HAP-1 (cell line): Measurements from ENCODE around the gene LYPD3.

ENCODE experiments used
- DNase-seq, 2 experiments: peaks; one replicate each; pipeline ENCODE4 v3.0.0-alpha.2; 2016 to 2020; ENCODE audit warnings: low spot score in 2 of 2
- H3K27me3 ChIP-seq: fragments of 250-450 bp; sonication (Bioruptor Pico); 2 replicates; pipeline ENCODE4 v1.5.1; 2020; ENCODE audit warnings: low read depth, mild to moderate bottlenecking, moderate library complexity
- H3K36me3 ChIP-seq: fragments of 250-450 bp; sonication (Bioruptor Pico); replicated peaks from 2 replicates; pipeline ENCODE4 v1.5.1; 2020; ENCODE audit warnings: mild to moderate bottlenecking
- H3K4me1 ChIP-seq: fragments of 250-450 bp; sonication (Bioruptor Pico); 2 replicates; pipeline ENCODE4 v1.5.1; 2020; ENCODE audit warnings: mild to moderate bottlenecking
- H3K4me3 ChIP-seq: fragments of 250-450 bp; sonication (Bioruptor Pico); 2 replicates; pipeline ENCODE4 v1.5.1; 2020; ENCODE audit warnings: mild to moderate bottlenecking, moderate library complexity
- H3K9me3 ChIP-seq: fragments of 250-450 bp; sonication (Bioruptor Pico); 2 replicates; pipeline ENCODE4 v1.5.1; 2020; ENCODE audit warnings: mild to moderate bottlenecking, moderate library complexity
- in situ Hi-C: fragments of 300-500 bp; cut with MboI; formaldehyde crosslinking; loops from 3 replicates; pipeline ENCODE4 v1.14.3; 2020; ENCODE audit warnings: low sequenced_read_pairs, inconsistent platforms, mixed read lengths

LYPD3 gene

DNA sequence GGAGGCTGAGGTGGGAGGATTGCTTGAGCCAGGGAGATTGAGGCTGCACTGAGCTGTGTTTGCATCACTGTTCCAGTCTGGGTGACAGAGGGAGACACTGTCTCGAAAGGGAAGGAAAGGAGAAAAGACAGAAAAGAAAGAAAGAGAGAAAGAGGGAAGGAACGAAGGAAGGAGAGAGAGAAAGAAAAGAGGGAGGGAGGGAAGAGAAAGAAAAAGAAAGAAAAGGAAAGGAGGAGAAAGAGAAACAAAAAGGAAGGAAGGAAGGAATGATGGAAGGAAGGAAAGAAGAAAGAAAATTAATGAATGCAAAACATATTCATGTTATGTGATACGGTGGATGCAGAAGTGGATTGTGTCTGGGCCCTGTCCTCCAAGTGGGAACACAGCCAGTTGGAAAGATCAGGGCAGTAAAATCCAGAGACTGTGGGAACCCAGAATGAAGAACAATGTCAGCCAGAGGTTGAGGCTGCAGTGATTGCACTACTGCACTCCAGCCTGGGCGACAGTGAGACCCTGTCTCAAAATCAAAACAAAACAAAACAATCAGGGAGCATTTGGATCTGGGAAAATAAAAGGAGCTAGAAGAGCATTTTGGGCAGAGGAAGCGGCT lies 32.9 kb upstream of the LYPD3 start:
- in situ Hi-C loops = no loop called here
- H3K9me3 ChIP-seq = no peaks in the 10 kb centered on the region
- H3K4me3 ChIP-seq = no peak overlapping the region
- DNase-seq = no peak
- H3K27me3 ChIP-seq = no peaks in the 10 kb centered on the region
- no peaks in the 10 kb centered on the region for H3K4me1 ChIP-seq
- no peaks in the 10 kb centered on the region; the same call in 1 of the 2 replicates for H3K36me3 ChIP-seq

DNA sequence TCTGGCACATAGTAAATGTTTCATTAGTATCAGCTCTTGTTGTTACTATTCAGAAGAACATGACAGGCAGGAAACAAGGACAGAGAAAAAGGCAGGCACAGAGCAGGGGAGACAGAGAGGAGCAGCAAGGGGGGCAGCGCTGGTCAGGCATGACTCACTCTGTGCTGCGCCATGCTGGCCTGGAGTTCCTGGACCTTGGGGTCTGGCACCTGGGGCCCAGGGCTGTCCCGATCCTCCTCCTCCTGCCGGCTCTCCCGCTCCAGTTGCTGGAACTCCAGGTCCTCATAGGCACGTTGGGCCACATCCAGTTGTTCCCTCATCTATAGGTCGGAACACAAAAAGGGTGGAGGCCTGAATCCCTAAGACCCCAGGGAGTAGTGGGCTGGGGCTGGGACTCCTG lies 31.6 kb upstream of the LYPD3 start:
- no peak for DNase-seq
- H3K27me3 ChIP-seq = no peaks in the 10 kb centered on the region
- no peaks in the 10 kb centered on the region; the same call in 1 of the 2 replicates for H3K36me3 ChIP-seq
- H3K4me3 ChIP-seq = no peak overlapping the region
- no peaks in the 10 kb centered on the region for H3K9me3 ChIP-seq
- in situ Hi-C loops = no loop called here
- no peaks in the 10 kb centered on the region for H3K4me1 ChIP-seq

DNA sequence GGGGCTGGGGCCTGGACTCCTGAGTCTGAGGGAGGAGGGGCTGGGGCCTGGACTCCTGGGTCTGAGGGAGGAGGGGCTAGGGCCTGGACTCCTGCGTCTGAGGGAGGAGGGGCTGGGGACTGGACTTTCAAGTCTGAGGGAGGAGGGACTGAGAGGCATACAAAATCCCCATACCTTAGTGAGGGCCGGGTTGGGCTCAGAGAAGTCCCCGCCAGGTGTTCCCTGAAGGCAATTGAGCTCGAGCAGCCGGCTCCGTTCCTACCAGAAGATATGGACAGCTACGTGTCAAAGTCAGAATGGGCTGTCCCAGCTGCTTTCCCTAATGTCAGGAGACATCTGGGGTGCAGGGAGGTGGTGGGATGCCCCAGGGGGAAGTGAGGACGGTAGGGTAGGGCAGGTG lies 29.7 kb upstream of the LYPD3 start:
- in situ Hi-C loops = no loop called here
- Histone ChIP-seq H3K4me1 (no peaks in the 10 kb centered on the region), H3K4me3 (no peak overlapping the region), H3K27me3 (no peaks in the 10 kb centered on the region), H3K36me3 (no peaks in the 10 kb centered on the region), H3K9me3 (no peaks in the 10 kb centered on the region)
- DNase-seq = no peak

DNA sequence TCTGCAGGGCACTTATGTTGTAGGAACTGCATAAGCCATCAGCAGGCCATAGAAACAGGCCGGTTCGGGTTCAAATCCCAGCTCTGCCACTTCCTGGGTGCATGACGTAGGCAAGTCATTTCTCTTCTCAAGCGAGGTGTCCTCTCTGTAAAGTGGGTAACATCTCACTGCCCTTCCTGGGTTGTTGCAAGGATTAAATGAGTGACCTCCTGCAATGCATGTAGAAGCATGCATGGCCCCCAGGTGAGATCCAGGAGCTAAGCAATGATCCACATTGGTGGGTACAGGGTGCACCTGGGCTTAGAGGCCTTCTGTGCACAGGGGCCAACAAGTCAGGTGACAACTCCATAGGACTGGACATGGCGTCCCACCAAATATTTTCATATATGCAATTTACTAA lies 25.4 kb upstream of the LYPD3 start:
- in situ Hi-C loops = no loop called here

DNA sequence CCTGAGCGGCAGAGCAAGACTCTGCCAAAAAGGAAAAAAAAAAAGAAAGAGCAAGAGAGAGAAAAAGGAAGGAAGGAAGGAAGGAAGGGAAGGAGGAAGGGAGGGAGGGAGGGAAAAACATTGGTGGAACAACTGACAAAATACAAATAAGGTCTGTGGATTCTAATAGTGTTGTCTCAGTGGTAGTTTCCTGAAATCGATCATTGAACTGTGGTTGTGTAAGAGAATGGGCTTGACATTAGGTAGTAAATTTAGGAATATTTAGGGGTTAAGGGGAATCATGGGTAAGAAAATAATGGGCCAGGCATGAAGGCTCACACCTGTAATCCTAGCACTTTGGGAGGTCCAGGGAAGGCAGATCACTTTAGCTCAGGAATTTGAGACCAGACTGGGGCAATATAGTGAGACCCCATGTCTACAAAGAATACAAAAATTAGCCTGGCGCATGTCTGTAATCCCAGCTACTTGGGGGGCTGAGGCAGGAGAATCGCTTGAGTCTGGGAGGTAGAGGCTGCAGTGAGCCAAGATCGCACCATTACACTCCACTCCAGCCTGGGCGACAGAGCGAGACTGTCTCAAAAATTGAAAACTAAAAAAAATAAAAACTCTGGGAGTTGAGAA lies 24.7 kb upstream of the LYPD3 start:
- no peaks in the 10 kb centered on the region for H3K4me1 ChIP-seq
- no peak for DNase-seq
- in situ Hi-C loops = no loop called here

More for the DNA sequence above, 25.4 kb upstream of the LYPD3 start:
- H3K4me3 ChIP-seq = no peak overlapping the region
- H3K4me1 ChIP-seq = no peaks in the 10 kb centered on the region
- H3K9me3 ChIP-seq = no peaks in the 10 kb centered on the region
- DNase-seq = no peak
- no peaks in the 10 kb centered on the region for H3K36me3 ChIP-seq
- no peaks in the 10 kb centered on the region for H3K27me3 ChIP-seq

DNA sequence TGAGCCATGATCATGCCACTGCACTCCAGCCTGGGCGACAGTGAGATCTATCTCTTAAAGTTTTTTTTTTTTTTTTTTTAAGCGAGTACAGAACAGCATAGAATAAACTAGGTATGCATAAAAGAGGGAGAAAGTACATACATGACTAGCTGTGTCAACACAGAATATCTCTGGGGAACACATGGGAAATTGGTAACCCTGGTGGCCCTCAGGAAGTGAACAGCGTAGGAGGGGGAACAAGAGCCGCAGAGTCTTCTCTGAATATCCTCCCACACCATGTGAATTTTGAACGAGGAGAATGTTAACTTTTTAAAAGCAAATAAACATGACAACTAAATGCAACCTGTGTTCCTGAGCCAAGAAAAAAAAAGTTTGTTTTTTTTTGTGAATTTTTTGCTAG lies 23.9 kb upstream of the LYPD3 start:
- Histone ChIP-seq H3K9me3 (no peaks in the 10 kb centered on the region), H3K36me3 (no peaks in the 10 kb centered on the region), H3K27me3 (no peaks in the 10 kb centered on the region), H3K4me3 (no peak overlapping the region), H3K4me1 (no peaks in the 10 kb centered on the region)
- in situ Hi-C loops = no loop called here
- DNase-seq = no peak

More for the DNA sequence above, 24.7 kb upstream of the LYPD3 start:
- no peak overlapping the region for H3K4me3 ChIP-seq
- H3K27me3 ChIP-seq = no peaks in the 10 kb centered on the region
- no peaks in the 10 kb centered on the region for H3K9me3 ChIP-seq
- no peaks in the 10 kb centered on the region for H3K36me3 ChIP-seq

DNA sequence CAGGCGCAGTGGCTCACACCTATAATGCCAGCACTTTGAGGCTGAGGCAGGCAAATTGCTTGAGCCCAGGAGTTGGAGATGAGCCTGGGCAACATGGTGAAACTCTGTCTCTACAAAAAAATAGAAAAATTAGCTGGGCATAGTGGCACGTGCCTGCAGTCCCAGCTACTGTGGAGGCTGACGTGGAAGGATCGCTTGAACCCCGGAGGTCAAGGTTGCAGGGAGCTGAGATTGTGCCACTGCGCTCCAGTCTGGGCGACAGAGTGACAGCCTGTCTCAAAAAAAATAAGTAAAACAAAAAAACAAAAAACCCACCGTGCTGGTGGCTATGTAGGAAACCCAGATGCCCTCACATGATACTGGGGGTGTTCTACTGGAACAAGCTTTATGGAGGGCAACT lies 22.8 kb upstream of the LYPD3 start:
- in situ Hi-C loops = no loop called here
- Histone ChIP-seq H3K9me3 (no peaks in the 10 kb centered on the region), H3K4me3 (no peak overlapping the region), H3K36me3 (no peaks in the 10 kb centered on the region), H3K27me3 (no peaks in the 10 kb centered on the region), H3K4me1 (no peaks in the 10 kb centered on the region)
- no peak for DNase-seq

DNA sequence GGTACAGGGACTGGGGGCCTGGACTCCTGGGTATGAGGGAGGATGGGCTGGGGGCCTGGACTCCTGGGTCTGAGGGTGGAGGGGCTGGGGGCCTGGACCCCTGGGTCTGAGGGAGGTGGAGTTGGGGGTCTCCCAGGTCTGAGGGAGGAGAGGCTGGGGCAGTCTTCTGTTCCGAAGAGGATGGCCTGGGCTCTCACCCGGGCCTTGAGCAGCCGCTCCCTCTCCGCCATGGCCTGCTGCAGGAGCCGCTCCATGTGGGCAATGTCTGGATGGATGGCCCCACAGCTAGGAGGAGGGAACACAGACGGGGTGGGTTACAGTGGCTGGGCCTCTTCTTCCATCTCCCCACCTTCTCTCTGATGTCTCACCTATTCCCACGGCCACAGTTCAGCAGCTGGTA lies 21.0 kb upstream of the LYPD3 start:
- H3K9me3 ChIP-seq = no peaks in the 10 kb centered on the region
- H3K4me3 ChIP-seq = no peak overlapping the region
- in situ Hi-C loops = no loop called here
- H3K27me3 ChIP-seq = no peaks in the 10 kb centered on the region
- DNase-seq = no peak
- no peaks in the 10 kb centered on the region for H3K4me1 ChIP-seq
- no peaks in the 10 kb centered on the region for H3K36me3 ChIP-seq

DNA sequence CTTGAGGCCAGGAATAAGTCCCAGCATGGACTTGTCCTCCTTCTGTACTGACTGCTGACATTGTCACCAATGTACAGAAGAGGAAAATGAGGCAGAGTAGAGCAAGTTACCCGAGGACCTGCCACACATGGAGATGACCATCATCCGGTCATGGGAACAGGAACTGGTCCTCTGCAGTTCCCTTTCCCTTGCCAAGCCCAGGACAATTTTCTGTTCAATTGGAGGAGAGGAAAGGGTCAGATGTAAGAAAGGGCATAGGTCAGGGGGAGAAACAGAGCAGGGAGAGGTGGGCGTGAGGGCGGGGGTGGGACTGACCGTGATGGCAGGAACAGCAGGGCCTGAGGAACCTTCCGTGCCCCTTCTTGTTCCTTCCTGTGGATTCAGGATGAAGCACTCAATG lies 20.5 kb upstream of the LYPD3 start:
- no peak for DNase-seq
- H3K4me1 ChIP-seq = no peaks in the 10 kb centered on the region
- no peaks in the 10 kb centered on the region for H3K36me3 ChIP-seq
- in situ Hi-C loops = no loop called here
- H3K4me3 ChIP-seq = no peak overlapping the region
- H3K9me3 ChIP-seq = no peaks in the 10 kb centered on the region
- no peaks in the 10 kb centered on the region for H3K27me3 ChIP-seq

DNA sequence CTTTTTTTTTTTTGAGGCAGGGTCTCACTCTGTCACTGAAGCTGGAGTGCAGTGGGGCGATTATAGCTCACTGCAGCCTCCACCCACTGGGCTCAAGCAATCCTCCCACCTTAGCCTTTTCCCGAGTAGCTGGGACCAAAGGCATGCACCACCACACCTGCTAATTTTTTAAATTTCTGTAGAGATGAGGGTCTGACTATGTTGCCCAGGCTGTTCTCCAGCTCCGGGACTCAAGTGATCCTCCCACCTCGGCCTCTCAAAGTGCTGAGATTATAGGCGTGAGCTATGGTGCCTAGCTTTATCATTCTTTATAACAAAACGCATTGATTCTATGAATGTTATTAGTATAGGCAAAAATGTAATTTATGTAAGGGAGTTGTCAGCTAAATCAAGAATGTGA lies 17.9 kb upstream of the LYPD3 start:
- no peak for DNase-seq
- Histone ChIP-seq H3K36me3 (no peaks in the 10 kb centered on the region; the same call in 1 of the 2 replicates), H3K27me3 (no peaks in the 10 kb centered on the region), H3K4me1 (no peaks in the 10 kb centered on the region), H3K9me3 (no peaks in the 10 kb centered on the region), H3K4me3 (no peak overlapping the region)
- in situ Hi-C loops = no loop called here

DNA sequence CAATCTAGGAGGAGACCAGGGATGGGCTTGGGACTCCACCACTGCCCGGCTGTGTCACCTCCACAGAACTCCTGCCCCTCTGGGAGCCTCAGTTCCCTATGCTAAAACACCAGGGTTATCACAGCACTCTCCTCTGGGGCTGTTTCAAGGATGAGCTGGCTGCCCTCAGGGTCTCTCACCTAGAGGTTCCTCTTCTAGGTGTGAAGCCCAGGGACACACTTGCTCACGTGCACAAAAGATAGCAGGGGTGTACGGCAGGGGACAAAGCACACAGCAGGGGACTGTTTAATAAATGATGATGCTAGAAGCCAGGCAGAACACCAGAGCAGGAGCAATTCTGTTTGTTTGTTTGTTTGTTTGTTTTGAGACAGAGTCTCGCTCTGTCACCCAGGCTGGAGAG lies 16.8 kb upstream of the LYPD3 start:
- Histone ChIP-seq H3K4me1 (no peaks in the 10 kb centered on the region), H3K4me3 (no peak overlapping the region), H3K9me3 (no peaks in the 10 kb centered on the region), H3K36me3 (no peaks in the 10 kb centered on the region; the same call in 1 of the 2 replicates), H3K27me3 (no peaks in the 10 kb centered on the region)
- in situ Hi-C loops = no loop called here
- no peak for DNase-seq

DNA sequence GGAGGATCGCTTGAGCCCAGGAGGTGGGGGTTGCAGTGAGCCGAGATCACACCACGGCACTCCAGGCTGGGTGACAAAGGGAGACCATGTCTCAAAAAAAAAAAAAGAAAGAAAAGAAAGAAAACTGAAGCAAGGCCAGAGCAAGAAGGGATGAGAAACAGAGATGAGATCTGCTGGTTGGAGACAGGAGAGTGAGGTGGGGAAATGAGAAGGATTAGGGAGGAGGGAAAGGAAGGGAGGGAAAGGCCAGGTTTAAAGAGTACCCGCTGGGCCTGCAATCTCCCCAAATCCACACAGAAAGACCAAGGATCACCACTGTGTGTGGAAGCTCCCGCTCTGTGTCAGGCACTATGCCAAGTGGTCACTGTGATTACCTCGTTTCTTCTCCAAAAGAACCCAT lies 16.3 kb upstream of the LYPD3 start:
- no peaks in the 10 kb centered on the region for H3K4me1 ChIP-seq
- DNase-seq = no peak
- H3K27me3 ChIP-seq = no peaks in the 10 kb centered on the region
- in situ Hi-C loops = no loop called here
- no peaks in the 10 kb centered on the region for H3K9me3 ChIP-seq
- no peak overlapping the region for H3K4me3 ChIP-seq
- H3K36me3 ChIP-seq = no peaks in the 10 kb centered on the region; the same call in 1 of the 2 replicates

DNA sequence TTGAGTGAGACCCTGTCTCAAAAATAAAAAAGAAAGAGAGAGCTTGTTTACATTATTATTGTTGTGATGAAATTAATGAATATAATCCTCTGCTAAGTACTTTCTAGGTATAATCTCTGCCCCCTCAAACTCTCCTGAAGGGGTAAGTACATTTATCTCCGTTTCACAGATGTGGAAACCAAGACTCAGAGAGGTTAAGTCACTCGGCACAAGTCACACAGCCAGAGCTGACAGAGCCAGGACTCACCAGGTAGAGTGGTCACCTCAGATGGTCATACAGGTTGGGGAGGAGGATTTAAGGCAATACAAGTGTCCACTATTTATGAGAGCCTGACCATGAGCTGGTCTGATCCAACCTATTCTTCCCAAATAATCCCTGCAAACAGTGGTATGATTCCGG lies 15.2 kb upstream of the LYPD3 start:
- no peak for DNase-seq
- Histone ChIP-seq H3K27me3 (no peaks in the 10 kb centered on the region), H3K9me3 (no peaks in the 10 kb centered on the region), H3K4me3 (no peak overlapping the region), H3K4me1 (no peaks in the 10 kb centered on the region), H3K36me3 (no peaks in the 10 kb centered on the region; the same call in 1 of the 2 replicates)
- in situ Hi-C loops = no loop called here

DNA sequence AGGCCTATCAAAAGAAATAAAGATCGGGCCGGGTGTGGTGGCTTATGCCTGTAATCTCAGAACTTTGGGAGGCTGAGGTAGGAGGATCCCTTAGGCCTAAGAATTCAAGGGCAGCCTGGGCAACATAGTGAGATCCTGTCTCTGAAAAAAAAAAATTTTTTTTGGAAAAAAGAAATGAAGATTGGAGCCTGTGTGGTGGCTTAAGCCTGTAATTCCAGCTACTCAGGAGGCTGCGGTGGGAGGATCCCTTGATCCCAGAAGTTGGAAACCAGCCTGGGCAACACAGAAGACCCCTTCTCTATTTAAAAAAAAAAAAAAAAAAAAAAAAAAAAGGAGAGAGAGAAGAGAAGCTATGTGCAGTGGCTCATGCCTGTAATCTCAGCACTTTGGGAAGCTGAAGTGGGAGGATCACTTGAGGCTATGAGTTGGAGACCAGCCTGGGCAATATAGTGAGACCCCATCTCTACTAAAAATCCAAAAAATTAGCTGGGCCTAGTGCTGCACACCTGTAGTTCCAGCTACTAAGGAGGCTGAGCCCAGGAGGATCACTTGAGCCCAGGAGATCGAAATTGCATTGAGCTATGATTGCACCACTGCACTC lies 14.7 kb upstream of the LYPD3 start:
- H3K27me3 ChIP-seq = no peaks in the 10 kb centered on the region
- DNase-seq = no peak
- no peaks in the 10 kb centered on the region; the same call in 1 of the 2 replicates for H3K36me3 ChIP-seq
- no peaks in the 10 kb centered on the region for H3K9me3 ChIP-seq
- H3K4me1 ChIP-seq = no peaks in the 10 kb centered on the region
- no peak overlapping the region for H3K4me3 ChIP-seq
- in situ Hi-C loops = no loop called here
